Measurements from ENCODE around the gene SNTB2.
A peak's percentile ranks its signal among the peaks of the same experiment; 100 is the strongest.
"Not testable (repeated sequence)": the region's sequence is repeated elsewhere in the genome, so short reads cannot be mapped to it uniquely, and the experiment has no call there.

The SNTB2 gene

GRCh38 chr16:69186642-69187445 lies at the start of gene SNTB2:
Gene SNTB2 (plus strand): TSS chr16:69187164. CDS start chr16:69187167, 3 bp downstream.
- peak; percentile 69 for DNase-seq (ENCODE audit: low read depth)

GRCh38 chr16:69138608-69139007 lies 48.4 kb upstream of the SNTB2 start:
- DNase-seq (ENCODE audit: low read depth): no peak

DNA sequence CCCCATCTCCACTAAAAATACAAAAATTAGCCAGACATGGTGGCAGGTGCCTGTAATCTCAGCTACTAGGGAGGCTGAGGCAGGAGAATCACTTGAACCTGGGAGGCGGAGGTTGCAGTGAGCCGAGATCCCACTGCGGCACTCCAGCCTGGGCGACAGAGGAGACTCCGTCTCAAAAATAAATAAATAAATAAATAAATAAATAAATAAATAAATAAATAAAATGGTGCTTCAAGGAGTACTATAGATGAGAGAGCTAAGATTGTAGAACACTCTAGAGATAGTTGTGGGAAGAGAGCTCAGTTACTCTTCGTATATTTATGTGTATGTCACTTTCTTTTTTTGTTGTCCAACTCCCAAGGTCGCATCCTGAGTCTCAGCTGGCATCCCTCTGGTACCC lies 47.5 kb upstream of the SNTB2 start:
- DNase-seq (ENCODE audit: low read depth): not testable (repeated sequence)

- DNase-seq (ENCODE audit: low read depth): no peak
Measured at GRCh38 chr16:69141014-69141413, 46.0 kb upstream of the SNTB2 start.

- DNase-seq (ENCODE audit: low read depth): no peak
Measured at GRCh38 chr16:69141936-69142335, 45.0 kb upstream of the SNTB2 start.

DNA sequence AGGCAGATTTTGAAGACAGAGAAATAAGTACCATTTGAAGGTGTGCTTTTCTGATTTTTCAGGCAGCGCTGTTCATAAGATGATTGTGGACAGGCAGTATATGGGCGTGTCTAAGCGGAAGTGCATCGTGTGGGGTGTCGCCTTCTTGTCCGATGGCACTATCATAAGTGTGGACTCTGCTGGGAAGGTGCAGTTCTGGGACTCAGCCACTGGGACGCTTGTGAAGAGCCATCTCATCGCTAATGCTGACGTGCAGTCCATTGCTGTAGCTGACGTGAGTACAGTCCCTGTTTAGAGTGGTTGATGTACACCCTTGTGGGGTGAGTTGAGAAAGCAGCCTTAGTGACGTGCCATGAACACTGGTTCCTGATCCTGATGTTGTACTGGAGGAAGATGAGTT lies 43.8 kb upstream of the SNTB2 start:
- DNase-seq (ENCODE audit: low read depth): no peak

- DNase-seq (ENCODE audit: low read depth): no peak
Measured at GRCh38 chr16:69145658-69146057, 41.3 kb upstream of the SNTB2 start.

DNA sequence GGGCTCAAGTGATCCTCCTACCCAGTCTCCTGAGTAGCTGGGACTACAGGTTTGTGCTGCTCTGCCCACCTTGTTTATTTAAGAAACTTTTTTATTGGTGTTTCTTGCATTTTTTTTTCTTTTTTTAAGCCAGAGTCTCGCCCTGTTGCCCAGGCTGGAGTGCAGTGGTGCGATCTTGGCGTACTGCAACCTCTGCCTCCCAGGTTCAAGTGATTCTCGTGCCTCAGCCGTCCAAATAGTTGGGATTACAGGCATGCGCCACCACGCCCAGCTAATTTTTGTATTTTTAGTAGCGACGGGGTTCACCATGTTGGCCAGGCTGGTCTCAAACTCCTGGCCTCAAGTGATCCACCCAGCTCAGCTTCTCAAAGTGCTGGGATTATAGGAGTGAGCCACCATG lies 37.3 kb upstream of the SNTB2 start:
- DNase-seq (ENCODE audit: low read depth): not testable (repeated sequence)

GRCh38 chr16:69150146-69150865 lies 36.7 kb upstream of the SNTB2 start:
- no peak for DNase-seq (ENCODE audit: low read depth)

GRCh38 chr16:69157196-69157595 lies 29.8 kb upstream of the SNTB2 start:
- no peak for DNase-seq (ENCODE audit: low read depth)

- DNase-seq (ENCODE audit: low read depth): no peak
Measured at GRCh38 chr16:69160192-69160591, 26.8 kb upstream of the SNTB2 start.

GRCh38 chr16:69165584-69165983 lies 21.4 kb upstream of the SNTB2 start:
- no peak for DNase-seq (ENCODE audit: low read depth)

DNA sequence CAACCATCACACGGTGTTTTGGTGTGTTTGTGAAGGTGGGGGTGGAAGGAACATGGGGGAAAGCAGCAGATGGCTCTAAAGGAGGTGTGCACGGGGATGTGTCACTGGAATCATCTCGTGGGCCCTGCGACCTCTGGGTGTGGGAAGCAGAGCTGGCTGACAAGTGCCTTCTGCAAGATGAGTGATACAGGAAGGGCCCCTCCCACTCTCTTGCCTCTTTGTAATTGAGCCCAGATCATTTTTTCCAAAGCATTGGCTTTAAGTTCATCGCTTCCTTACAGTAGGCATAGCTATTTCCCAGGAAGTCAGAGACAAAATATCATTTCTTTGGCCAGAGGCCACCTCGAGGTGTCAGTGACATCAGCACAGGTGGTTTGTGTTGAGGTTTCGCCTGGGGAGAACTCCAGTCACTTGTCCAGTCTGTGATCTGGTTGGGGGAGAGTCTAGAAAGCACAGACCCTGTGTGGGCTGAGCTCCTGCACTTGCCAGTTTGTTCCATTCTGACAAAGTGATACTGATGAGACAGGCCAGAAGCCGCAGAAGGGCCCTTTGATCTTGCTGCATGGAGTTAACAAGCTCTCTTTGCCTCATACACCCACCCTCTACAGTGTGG lies 20.6 kb upstream of the SNTB2 start:
- DNase-seq (ENCODE audit: low read depth): peak; percentile 51

- DNase-seq (ENCODE audit: low read depth): no peak
Measured at GRCh38 chr16:69166946-69167930, 19.7 kb upstream of the SNTB2 start.

DNA sequence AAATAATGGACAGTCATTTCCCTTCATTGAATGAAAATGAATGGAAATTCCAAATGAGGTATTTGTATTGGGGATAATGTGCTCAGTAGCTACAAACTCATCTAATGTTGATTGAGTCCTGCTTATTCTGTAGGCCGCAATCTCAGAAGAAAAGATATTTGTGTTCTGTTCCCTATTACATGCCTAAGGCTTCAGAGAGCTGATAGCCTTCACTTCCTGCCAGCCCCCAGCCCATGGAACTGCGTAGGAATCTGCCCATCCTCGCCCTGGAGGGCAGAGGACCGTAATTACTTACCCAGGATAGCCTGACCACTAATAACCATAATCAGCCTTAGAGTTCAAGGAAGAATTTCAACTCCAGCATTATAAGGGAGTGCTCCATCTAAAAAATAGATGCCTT lies 17.9 kb upstream of the SNTB2 start:
- DNase-seq (ENCODE audit: low read depth): no peak

DNA sequence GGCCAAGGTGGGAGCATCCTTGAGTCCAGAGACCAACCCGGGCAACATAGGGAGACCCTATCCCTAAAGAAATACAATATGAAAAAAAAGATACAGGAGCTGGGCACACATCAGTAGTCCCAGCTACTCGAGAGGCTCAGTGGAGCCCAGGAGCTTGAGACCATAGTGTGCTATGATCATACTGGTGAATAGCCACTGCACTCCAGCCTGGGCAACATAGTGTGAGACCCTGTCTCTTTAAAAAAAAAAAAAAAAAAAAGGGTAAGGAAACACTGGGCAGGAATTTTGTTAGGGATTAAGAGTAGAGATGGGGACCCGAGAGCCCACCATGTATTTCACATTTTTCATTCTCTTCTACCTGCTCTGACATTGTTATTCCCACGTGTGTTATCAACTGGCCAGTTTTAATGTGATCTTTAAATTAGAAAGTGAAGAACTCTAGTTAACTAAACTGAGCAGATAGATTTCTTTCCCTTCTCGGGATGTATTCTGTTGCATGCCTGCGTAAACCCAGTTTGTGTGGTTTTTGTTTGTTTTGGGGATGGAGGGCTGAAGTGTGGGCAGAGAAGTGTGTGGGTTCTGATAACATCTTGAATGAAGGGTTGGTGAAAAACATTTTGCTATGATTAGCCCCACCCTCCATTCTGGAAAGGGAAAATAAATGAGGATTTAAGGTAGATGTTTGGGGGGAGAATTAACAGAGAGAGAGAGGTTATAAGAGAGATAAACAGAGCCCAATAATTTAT lies 17.2 kb upstream of the SNTB2 start:
- DNase-seq (ENCODE audit: low read depth): no peak

- DNase-seq (ENCODE audit: low read depth): no peak
Measured at GRCh38 chr16:69171325-69172084, 15.5 kb upstream of the SNTB2 start.

DNA sequence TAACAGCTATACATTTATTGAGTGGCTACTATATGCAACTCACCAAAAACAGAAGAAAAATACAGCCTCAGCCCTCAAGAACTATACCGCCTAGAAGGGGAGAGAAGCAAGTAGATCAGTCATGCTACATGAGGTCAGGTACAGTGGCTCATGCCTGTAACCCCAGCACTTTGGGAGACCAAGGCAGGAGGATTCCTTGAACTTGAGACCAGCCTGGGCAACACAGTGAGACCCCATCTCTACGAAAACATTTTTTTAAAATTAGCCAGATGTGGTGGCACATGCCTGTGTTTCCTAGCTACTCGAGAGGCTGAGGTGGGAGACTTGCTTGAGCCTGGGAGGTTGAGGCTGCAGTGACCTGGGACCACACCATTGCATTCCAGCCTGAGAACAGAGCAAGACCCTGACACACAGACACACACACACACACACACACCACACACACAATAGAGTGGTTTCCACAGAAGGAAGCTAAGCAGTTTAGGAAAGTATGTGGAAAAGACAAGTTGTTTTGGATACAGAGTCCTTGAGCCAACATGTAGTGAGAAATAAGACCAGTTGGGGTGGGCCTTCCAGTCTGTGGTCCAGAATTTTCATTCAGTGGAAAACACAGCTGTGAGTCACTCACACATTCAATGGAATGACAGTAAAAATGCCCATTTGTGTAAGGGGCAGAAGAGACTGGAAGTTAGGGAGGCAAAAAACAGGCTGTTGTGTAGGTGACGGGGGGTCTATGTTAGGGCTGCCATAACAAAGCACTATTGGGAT lies 10.7 kb upstream of the SNTB2 start:
- no peak for DNase-seq (ENCODE audit: low read depth)

DNA sequence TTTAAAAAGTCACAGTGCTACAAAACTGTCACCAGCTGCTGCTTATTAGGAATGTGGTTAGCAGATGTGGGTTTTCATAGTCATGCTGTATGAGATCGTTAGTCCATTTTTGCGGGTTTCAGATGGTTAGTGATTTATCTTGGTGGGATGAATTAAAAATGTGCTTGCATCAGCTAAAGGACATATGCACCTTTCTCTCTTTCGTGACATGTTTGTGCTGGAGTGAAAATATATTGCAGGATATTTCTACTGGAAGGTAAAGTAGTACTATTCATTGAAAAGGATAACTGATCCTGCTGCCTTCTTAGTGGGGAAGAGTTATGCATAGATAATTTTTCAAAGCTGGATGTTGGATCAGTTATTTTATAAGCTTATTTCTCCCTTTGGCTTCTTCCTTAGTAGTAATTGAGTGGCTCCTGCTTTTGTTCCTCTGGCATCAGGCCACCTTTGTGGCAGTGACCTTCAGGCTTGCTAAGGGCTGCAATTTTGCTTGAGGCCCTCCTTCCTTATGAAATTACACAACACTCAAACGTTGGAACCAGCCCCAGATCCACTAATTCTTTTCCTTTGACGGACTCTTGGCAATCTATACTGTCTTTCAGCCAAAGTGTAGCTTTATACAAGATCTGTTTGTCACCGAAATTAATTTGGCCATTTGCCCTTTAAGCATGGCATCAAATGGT lies 7.5 kb upstream of the SNTB2 start:
- no peak for DNase-seq (ENCODE audit: low read depth)

Data from stimulated activated CD8-positive, alpha-beta memory T cell treated with anti-CD3 and anti-CD28 coated beads, Interleukin-12 subunit alpha, Interleukin-12 subunit beta, amount 100 ng/mL, for 4 hours (primary cell).